Femur (tissue), 1 donor: ENCODE results near the gene GABARAP.
A peak's percentile ranks its signal among the peaks of the same experiment; 100 is the strongest.
"Not testable (repeated sequence)": the region's sequence is repeated elsewhere in the genome, so short reads cannot be mapped to it uniquely, and the experiment has no call there.

Experiments
- DNase-seq: peaks from one replicate; pipeline ENCODE4 v3.0.0-alpha.2; 2017

Gene GABARAP

DNA sequence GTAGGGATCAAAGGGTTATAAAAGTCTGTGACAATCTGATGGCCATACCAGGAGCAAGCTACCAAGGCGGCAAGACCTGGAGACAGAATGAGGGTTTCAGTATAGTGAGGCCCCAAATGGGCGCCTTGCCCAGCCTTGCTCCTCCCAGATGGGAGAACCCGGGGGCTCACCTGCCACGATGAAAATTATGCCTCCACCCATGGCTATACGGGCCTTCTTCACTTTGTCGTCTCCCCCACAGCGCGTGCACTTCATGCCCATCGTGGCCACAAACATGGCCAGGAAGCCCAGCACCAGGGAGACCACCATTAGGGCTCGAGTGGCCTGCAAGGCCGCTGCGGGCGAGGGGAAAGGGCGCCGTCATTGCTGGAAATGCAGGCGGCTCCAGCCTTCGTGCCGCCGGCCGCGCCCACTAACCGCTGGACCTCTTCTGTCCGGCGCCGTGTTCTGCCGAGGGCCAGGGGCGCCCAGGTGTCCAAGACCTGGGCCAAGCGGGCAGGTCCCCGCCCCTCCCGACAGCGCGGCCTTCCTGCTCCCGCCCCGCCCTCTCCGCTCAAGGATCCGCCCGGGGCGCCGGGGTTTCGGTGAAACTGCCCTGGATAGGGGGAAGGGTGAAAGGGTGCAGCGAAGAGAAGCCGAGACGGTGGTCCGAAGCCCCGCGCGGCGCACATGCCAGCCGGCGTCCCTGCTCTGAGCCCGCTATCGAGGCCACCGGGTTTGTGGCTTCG is 18.6 kb upstream of the GABARAP start:
- DNase-seq = peak; percentile 34

DNA sequence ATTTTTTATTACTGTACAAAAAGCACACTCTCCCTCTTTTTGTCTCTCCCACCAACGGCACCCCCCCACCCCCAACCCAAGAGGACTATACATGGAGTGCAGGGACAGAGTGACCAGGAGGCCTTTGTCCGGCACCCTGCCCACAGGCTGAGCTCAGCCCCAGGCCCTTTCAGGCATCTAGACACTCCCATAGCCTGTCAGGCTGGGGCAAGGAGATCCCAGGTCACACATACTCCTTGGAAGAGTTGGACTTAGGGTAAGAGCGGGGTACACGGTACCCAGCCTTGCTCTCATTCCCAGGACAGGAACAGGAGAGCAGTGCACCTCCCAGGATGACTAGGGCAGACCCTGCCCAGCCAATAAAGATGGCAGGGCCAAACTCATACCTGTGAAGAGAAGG is 17.9 kb upstream of the GABARAP start:
- no peak for DNase-seq

DNA sequence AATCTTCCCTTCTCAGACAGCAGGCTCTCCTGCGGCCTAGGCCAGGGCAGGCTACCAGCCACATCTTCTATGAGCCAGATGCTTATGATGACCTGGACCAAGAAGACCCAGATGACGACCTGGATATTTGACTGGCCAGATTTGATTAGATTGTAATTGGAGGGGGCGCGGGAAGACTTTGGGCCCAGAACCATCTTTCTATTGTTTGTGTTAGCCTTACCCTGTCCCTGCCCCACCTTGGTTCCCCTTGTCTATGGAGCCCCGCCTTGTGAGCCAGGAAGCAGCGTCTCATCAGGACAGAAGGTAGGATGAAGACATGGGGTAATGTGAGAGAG is 17.3 kb upstream of the GABARAP start:
- DNase-seq = no peak

GRCh38 chr17:7258731-7259554 is 16.7 kb upstream of the GABARAP start:
- no peak for DNase-seq

DNA sequence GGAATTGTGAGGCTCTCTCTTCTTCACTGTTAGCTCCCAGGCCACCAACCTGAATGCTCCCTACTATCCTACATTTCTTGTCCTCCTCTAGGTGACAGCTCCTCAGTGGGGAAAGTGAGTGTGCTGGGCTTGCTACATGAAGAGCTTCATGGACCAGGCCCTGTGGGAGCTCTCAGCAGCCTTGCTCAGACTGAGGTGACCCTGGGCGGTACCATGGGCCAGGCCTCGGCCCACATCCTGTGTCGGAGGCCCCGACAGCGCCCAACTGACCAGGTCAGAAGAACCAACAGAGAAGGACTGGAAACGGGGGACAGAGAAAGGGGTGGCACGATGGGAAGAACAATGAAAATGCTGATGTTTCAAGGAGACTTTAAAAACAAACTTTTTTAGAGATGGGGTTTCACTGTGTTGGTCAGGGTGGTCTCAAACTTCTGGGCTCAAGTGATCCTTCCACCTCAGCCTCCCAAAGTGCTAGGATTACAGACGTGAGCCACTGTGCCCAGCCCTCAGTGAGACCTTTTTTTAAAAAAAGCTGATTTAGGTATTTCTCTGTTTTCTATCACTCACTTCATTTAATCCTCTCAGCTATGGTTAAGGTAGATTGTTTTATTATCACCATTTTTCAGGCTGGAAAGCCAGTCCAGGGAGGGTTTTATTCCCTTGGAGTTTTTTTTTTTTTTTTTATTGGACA is 14.7 kb upstream of the GABARAP start:
- DNase-seq = no peak

DNA sequence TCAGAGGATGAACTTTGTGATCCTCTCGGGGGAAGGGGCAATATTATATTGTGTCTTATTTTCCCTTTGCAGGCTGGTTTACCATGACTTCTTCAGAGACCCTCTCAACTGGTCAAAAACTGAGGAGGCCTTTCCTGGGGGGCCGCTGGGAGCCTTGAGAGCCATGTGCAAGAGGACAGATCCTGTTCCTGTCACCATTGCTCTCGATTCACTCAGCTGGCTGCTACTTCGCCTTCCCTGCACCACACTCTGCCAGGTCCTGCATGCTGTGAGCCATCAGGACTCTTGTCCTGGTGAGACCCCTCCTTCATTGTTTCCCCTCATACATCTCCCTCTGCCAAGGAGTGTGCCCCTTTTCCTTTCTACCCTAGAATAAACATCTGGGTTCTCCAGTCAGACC is 12.3 kb upstream of the GABARAP start:
- DNase-seq = no peak

DNA sequence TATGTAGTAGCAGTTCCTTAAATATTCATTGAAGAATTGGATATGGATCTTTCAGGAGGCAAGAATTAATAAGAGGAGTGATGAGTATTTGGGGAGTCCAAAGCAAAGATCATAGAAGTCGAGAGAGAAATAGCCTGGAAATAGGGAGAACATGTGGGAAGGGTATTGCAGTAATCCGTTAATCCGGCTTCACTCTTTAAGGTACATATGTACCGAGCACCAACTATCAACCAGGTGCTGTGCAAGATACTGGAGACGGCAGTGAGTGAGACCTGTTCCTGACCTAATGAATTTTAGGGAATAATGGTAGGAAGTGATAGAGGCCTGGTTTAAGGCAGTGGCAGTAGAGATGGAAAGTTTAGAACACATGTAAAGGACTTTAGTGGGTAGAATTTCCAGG is 10.8 kb upstream of the GABARAP start:
- no peak for DNase-seq

DNA sequence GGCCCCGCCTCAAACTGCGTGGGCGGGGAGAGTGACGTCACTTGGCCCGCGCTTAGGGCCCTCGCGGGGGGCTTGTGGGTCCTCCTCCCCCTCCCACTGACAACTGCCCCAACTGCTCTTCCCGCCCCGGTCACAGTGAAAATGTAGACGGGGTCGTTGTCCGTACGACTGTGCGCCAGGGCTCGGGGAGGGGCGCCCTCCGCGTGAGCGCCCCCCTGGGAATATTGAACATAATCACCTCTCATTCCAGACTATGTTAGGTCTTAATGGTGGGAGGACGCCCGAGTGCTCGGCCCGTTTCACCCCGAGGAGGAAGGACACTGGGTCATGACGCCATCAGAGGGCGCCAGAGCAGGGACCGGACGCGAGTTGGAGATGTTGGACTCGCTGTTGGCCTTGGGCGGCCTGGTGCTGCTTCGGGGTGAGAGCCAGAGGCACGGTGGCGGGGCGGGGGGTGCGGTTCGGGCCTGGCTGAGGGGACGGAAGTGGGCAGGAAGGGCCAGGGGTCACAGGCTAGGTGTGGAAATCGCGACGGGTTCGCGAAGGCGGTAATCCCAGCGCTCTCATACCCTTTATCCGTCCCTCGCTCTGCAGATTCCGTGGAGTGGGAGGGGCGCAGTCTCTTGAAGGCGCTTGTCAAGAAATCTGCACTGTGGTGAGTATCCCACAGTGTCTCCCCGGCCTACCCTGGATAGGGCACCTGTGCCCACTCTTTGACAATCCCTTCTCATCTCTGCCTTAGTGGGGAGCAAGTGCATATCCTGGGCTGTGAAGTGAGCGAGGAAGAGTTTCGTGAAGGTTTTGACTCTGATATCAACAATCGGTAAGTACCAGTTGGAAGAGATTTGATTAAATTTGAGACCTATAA is 10.2 kb upstream of the GABARAP start, which contains the start of gene ELP5:
TSS of gene ELP5 (plus strand) at position 40 of the 868 bp plus-strand sequence. CDS start at position 376, 336 bp downstream.
- peak; percentile 96 for DNase-seq

DNA sequence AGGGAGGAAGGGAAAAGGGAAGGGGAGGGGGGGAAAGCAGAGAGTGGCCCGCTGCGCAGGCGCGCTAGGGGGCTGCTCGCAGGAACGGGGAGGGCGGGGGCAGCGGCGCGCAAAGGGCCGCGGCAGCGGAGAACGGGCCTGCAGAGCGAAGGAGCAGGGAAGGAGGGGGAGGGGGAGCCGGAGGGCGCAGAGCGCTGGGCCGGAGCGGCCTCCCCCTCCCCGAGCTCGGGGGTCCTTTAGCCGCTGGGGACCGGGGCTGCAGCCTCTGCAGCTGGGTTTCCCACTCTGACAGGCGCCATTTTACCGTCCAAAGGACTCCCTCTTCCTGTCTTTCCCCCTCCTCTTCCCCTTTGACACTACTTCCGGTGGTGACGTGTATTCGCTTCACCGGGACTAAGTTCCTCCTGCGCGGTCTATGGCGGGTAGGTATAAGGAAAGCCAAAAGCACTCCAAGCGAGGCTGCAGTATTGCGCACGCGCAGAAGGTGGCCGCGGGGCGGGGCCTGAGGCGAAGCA is 9.5 kb upstream of the GABARAP start, which contains the start of gene CTDNEP1:
TSS of gene CTDNEP1 (minus strand) at position 74 of the 515 bp plus-strand sequence. CDS start 438 bp downstream, outside the sequence.
- DNase-seq = peak; percentile 99

GRCh38 chr17:7250695-7251627 is 8.7 kb upstream of the GABARAP start:
- DNase-seq = peak; percentile 41

GRCh38 chr17:7249830-7250229 is 7.6 kb upstream of the GABARAP start:
- DNase-seq = no peak

DNA sequence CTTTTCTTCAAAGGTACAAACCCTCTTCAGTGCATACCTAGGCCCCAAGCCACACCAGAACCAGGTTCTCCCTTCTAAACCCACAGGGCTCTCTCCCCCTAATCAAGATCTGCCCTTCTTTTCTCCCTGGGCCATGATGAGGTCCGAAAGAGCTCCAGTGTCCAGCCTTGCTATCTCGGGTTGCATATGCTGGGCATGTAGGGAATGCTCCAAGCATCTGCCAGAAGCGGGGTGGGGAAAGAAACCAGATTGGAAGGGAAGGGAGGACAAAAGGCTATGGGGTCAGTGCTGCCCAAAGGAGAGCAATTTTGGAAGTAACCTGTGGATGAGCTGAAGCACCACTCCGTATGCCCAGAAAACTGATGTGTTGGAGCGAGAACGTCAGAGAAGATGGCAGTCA is 7.0 kb upstream of the GABARAP start:
- no peak for DNase-seq

DNA sequence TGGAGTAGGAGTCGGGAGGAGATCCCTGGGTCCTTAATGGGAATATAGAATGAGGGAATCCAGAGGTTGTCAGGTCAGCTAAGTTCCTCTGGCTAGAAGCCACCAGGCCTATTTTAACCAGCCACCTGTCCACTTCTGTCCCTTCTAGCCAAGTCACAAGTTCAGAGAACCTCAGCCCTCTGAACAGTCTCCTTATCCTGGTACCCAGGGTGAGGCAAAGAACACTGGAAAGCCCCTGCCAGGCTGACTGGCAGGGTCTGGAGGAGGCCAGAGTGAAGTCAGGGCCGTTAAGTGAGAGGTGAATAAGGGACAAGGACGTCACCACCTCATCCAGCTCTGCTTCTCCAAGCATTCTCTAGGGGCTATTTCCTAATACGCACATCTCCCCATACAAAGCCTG is 6.5 kb upstream of the GABARAP start:
- no peak for DNase-seq

DNA sequence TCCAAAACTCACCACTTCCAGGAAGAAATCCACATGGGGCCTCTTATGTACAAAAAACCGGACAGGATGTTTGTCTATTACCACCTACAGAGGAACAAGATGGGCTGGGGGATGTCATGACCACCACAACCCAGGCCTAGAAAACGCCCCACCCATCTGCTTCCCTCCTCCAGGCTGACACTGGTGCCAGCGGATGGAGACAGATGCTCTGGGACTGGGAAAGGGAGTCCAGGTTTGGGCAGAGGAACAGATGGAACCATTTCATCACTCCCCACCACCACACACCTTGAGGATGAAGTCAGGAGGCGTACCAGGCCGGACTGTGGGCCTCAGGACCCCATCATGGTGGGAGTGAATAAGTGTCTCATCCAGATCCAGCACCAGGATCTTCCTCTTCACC is 4.5 kb upstream of the GABARAP start:
- no peak for DNase-seq

DNA sequence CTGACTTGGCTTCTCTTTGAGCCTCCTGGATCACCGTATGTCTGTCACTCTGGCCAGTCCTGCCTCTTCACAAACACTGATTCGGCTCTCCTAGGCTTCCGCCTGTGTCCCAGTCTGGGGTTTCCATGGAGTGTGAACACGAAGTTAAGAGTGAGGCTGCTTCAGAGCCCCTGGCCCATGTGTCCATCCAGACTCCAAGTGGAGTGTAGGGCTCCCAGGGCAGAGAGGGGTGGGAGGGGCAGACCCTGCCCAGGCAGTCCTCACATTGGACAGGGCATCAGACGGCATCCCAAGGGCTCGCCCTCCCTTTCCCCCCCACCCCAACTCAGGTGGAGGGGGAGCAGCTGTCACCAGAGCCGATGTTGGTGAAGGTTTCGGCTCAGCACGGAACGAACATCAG is 1.6 kb upstream of the GABARAP start:
- not testable (repeated sequence) for DNase-seq

DNA sequence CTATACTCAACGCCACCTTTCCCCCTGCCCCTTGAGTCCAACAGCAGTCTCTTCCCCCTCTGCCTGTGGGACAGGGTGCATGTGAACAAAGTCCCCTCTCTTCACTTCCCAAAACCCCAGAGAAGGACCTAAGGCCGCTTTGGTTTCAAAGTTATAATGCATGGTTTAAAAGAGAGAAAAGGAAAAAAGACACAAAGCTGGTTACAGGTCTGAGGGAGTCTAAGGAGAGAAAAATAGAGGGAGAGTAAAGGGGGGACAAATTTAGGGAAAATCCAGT is 1.1 kb upstream of the GABARAP start:
- DNase-seq = no peak

GRCh38 chr17:7242717-7243452 is 636 bp upstream of the GABARAP start:
- peak; percentile 97 for DNase-seq

- no peak for DNase-seq
These were observed 1.0 kb downstream of the GABARAP start for GRCh38 chr17:7241090-7241733.

DNA sequence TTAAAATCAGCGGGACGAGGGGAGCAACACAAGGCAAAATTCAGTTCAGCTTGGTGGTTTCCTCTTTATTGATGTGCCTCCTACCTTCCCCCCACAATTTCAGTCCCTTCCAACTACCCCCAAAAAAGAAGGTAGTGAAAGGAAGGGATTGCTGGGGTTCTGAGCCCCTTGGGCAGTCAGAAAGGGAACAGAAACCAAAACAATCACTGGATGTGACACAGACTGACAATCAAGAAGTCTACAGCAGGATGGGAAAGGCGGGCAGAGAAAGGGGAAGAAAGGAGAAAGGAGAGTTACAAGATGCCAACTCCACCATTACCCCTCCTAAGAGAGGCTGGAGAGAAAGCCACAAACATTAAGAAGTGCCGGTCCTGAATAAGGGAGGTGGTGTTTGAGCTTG is 1.9 kb downstream of the GABARAP start:
- no peak for DNase-seq
